H1 (cell line): ENCODE measurements around the gene TBC1D24. TPM values are rescaled to one million over a fixed set of nuclear protein-coding genes. Genes with fewer than 3 reads are reported as not detected.

Experiments used
- CTCF ChIA-PET: fragments of 300-600 bp; sonication (Branson Sonifier 250); formaldehyde crosslinking; loops from one replicate; lab custom pipeline; 2021; ENCODE audit not compliant: partially characterized antibody; lab: Charles Lee
- POLR2A ChIA-PET: fragments of 300-600 bp; sonication (Branson Sonifier 250); formaldehyde crosslinking; loops from one replicate; lab custom pipeline; 2021; ENCODE audit warnings: inconsistent platforms; ENCODE audit not compliant: partially characterized antibody; lab: Charles Lee
- DNase-seq, 2 experiments: peaks; one replicate each; pipeline versions ENCODE4 v3.0.0 to v3.0.0-alpha.2; 2010 to 2022; ENCODE audit warnings: low spot score in 2 of 2, low read depth in 1 of 2, mixed read lengths in 1 of 2
- FAIRE-seq: peaks from 2 replicates; lab custom pipeline; 2011; peaks lifted over from hg19 to GRCh38; lab: Jason Lieb, UNC
- H2AFZ ChIP-seq: 2 replicates; pipeline ENCODE4 v1.8.1; 2012; ENCODE audit warnings: low read length, inconsistent platforms
- H2AK5ac ChIP-seq: 2 replicates; pipeline ENCODE4 v1.6.1; 2013; ENCODE audit warnings: low read depth, low read length
- H2BK120ac ChIP-seq: replicated peaks from 2 replicates; pipeline ENCODE3; 2013; ENCODE audit warnings: low read depth, low read length, inconsistent platforms
- H2BK12ac ChIP-seq: 2 replicates; pipeline ENCODE4 v1.6.1; 2013; ENCODE audit warnings: low read depth, low read length
- H2BK15ac ChIP-seq: 2 replicates; pipeline ENCODE4 v1.6.1; 2013; ENCODE audit warnings: low read length
- H2BK20ac ChIP-seq: 2 replicates; pipeline ENCODE4 v1.6.1; 2013; ENCODE audit warnings: low read length
- H2BK5ac ChIP-seq: 2 replicates; pipeline ENCODE4 v1.6.1; 2013; ENCODE audit warnings: low read depth, low read length
- H3K14ac ChIP-seq: 2 replicates; pipeline ENCODE4 v1.6.1; 2013; ENCODE audit warnings: inconsistent platforms; ENCODE audit not compliant: insufficient read length
- H3K18ac ChIP-seq: 2 replicates; pipeline ENCODE4 v1.6.1; 2013; ENCODE audit warnings: low read length; ENCODE audit errors: extremely low read depth
- H3K23ac ChIP-seq: 2 replicates; pipeline ENCODE4 v1.6.1; 2013; ENCODE audit warnings: inconsistent platforms; ENCODE audit not compliant: insufficient read length
- H3K23me2 ChIP-seq: 2 replicates; pipeline ENCODE4 v1.6.1; 2013; ENCODE audit warnings: low read depth, low read length
- H3K27ac ChIP-seq: 2 replicates; pipeline ENCODE4 v1.6.1; 2011; ENCODE audit warnings: low read depth, low read length, inconsistent platforms
- H3K27me3 ChIP-seq, 4 experiments: replicated peaks in 1 of 4; 1 replicate in 1 of 4; 2 replicates in 3 of 4; pipeline versions ENCODE4 v1.6.1 to v1.8.1; 2011 to 2013; ENCODE audit warnings: low read length in 3 of 4, mild to moderate bottlenecking in 3 of 4, inconsistent platforms in 2 of 4, mixed read lengths in 2 of 4, moderate library complexity in 1 of 4; ENCODE audit not compliant: control insufficient read depth in 3 of 4, insufficient read depth in 3 of 4; ENCODE audit errors: extremely low read depth in 1 of 4
- H3K36me3 ChIP-seq, 4 experiments: 2 replicates each; pipeline versions ENCODE4 v1.6.1 to v1.8.1; 2011 to 2013; ENCODE audit warnings: mild to moderate bottlenecking in 4 of 4, low read length in 3 of 4, moderate library complexity in 2 of 4, control low read depth in 1 of 4, inconsistent platforms in 1 of 4; ENCODE audit not compliant: insufficient read depth in 4 of 4, control insufficient read depth in 2 of 4
- H3K4ac ChIP-seq: replicated peaks from 2 replicates; pipeline ENCODE3; 2013; ENCODE audit warnings: low read length, low read depth, mixed read lengths, inconsistent platforms; ENCODE audit not compliant: insufficient read length
- H3K4me1 ChIP-seq, 4 experiments: replicated peaks in 1 of 4; 1 replicate in 1 of 4; 2 replicates in 3 of 4; pipeline versions ENCODE4 v1.6.1 to v1.8.1; 2011 to 2013; ENCODE audit warnings: low read length in 3 of 4, inconsistent platforms in 2 of 4, mixed read lengths in 1 of 4; ENCODE audit not compliant: insufficient read depth in 4 of 4, control insufficient read depth in 3 of 4
- H3K4me2 ChIP-seq, 2 experiments: 2 replicates each; pipeline versions ENCODE4 v1.6.1 to v1.8.1; 2011 to 2013; ENCODE audit warnings: low read depth in 2 of 2, low read length in 2 of 2, control low read depth in 1 of 2, inconsistent platforms in 1 of 2, mild to moderate bottlenecking in 1 of 2; ENCODE audit not compliant: insufficient read depth in 1 of 2
- H3K4me3 ChIP-seq, 4 experiments: fragments of 200-600, 300-600 bp in 1 of 4; sonication (generic), shearing (Covaris generic), sonication (Bioruptor Twin) in 1 of 4; 2 replicates each; pipeline versions ENCODE4 v1.5.1 to v1.8.1; 2011 to 2016; ENCODE audit warnings: low read length in 4 of 4, low read depth in 3 of 4, control low read depth in 2 of 4, inconsistent platforms in 2 of 4, mild to moderate bottlenecking in 2 of 4, mixed read lengths in 1 of 4, moderate library complexity in 1 of 4; ENCODE audit not compliant: insufficient read depth in 2 of 4; ENCODE audit errors: extremely low read depth in 1 of 4
- H3K56ac ChIP-seq: replicated peaks from 2 replicates; pipeline ENCODE3; 2013; ENCODE audit warnings: low read depth, mild to moderate bottlenecking, mixed read lengths, low read length, inconsistent platforms; ENCODE audit not compliant: insufficient read length
- H3K79me1 ChIP-seq: 2 replicates; pipeline ENCODE4 v1.6.1; 2013; ENCODE audit warnings: low read depth, low read length, control low read depth
- H3K79me2 ChIP-seq, 2 experiments: 2 replicates each; pipeline versions ENCODE4 v1.6.1 to v1.8.1; 2012 to 2013; ENCODE audit warnings: low read length in 2 of 2, mild to moderate bottlenecking in 2 of 2, inconsistent platforms in 1 of 2; ENCODE audit not compliant: insufficient read depth in 2 of 2, control insufficient read depth in 1 of 2
- H3K9ac ChIP-seq, 4 experiments: replicated peaks in 1 of 4; 1 replicate in 1 of 4; 2 replicates in 3 of 4; pipeline versions ENCODE4 v1.6.1 to v1.8.1; 2011 to 2013; ENCODE audit warnings: low read depth in 3 of 4, low read length in 3 of 4, control low read depth in 2 of 4, mild to moderate bottlenecking in 2 of 4, moderate library complexity in 2 of 4, inconsistent platforms in 1 of 4; ENCODE audit errors: extremely low read depth in 1 of 4
- H3K9me3 ChIP-seq, 2 experiments: 2 replicates each; pipeline versions ENCODE4 v1.6.1 to v1.8.1; 2012 to 2013; ENCODE audit warnings: mild to moderate bottlenecking in 2 of 2, moderate library complexity in 2 of 2, control low read depth in 1 of 2, inconsistent platforms in 1 of 2, low read depth in 1 of 2, low read length in 1 of 2, mixed read lengths in 1 of 2; ENCODE audit not compliant: insufficient read depth in 2 of 2
- H4K20me1 ChIP-seq, 2 experiments: replicated peaks in 1 of 2; 2 replicates each; pipeline versions ENCODE3 to v1.8.1; 2011 to 2013; ENCODE audit warnings: inconsistent platforms in 2 of 2, low read length in 2 of 2, mild to moderate bottlenecking in 1 of 2; ENCODE audit not compliant: insufficient read depth in 2 of 2, control insufficient read depth in 1 of 2
- H4K5ac ChIP-seq: 2 replicates; pipeline ENCODE4 v1.6.1; 2013; ENCODE audit warnings: low read length, low read depth, mixed read lengths, inconsistent platforms; ENCODE audit not compliant: insufficient read length
- H4K8ac ChIP-seq: 2 replicates; pipeline ENCODE4 v1.8.0; 2013; ENCODE audit warnings: mild to moderate bottlenecking, moderate library complexity, low read length, inconsistent platforms; ENCODE audit not compliant: insufficient read depth; ENCODE audit errors: extremely low read depth
- H4K91ac ChIP-seq: replicated peaks from 2 replicates; pipeline ENCODE3; 2013; ENCODE audit warnings: low read length, mixed read lengths, inconsistent platforms; ENCODE audit not compliant: insufficient read length
- BACH1 ChIP-seq: IDR thresholded peaks from 2 replicates; pipeline ENCODE4 v1.6.1; 2012; ENCODE audit warnings: low read length, improper control_type of control experiment
- EGR1 ChIP-seq: IDR thresholded peaks from 2 replicates; pipeline ENCODE4 v1.6.1; 2011; ENCODE audit warnings: low read depth, low read length, borderline replicate concordance
- HDAC2 ChIP-seq, 2 experiments: fragments of 300-600 bp in 1 of 2; sonication (generic) in 1 of 2; IDR thresholded peaks; 2 replicates each; pipeline ENCODE4 v1.6.1; 2011 to 2012; ENCODE audit warnings: low read depth in 2 of 2, low read length in 2 of 2, mild to moderate bottlenecking in 2 of 2, moderate library complexity in 2 of 2, borderline replicate concordance in 1 of 2, inconsistent platforms in 1 of 2
- KDM1A ChIP-seq: fragments of 200-600, 300-600 bp; sonication (generic); IDR thresholded peaks from 2 replicates; pipeline ENCODE4 v1.7.1; 2016; ENCODE audit warnings: mild to moderate bottlenecking, low read length, borderline replicate concordance
- MAX ChIP-seq: IDR thresholded peaks from 2 replicates; pipeline ENCODE4 v1.6.1; 2012; ENCODE audit warnings: inconsistent platforms
- NANOG ChIP-seq: IDR thresholded peaks from 2 replicates; pipeline ENCODE4 v1.6.1; 2011; ENCODE audit warnings: low read length, low read depth, mild to moderate bottlenecking, inconsistent platforms; ENCODE audit not compliant: insufficient read depth, poor library complexity, severe bottlenecking
- PHF8 ChIP-seq: fragments of 200-600 bp; sonication (generic); conservative IDR thresholded peaks from 2 replicates; pipeline ENCODE4 v1.7.1; 2012; ENCODE audit warnings: low read depth, mild to moderate bottlenecking, inconsistent platforms, low read length, moderate library complexity
- POU5F1 ChIP-seq: IDR thresholded peaks from 2 replicates; pipeline ENCODE4 v1.6.1; 2011; ENCODE audit warnings: low read depth, mild to moderate bottlenecking, low read length, moderate library complexity
- RNF2 ChIP-seq: fragments of 200-900, 300-1000 bp; sonication (generic); IDR thresholded peaks from 2 replicates; pipeline ENCODE4 v1.7.1; 2016; ENCODE audit warnings: borderline replicate concordance, low read depth, mild to moderate bottlenecking, antibody characterized with exemption, low read length; ENCODE audit not compliant: poor library complexity, severe bottlenecking; ENCODE audit errors: missing control alignments
- RXRA ChIP-seq: IDR thresholded peaks from 2 replicates; pipeline ENCODE4 v1.6.1; 2011; ENCODE audit warnings: low read depth, mild to moderate bottlenecking, low read length, moderate library complexity; ENCODE audit not compliant: insufficient read depth
- SP1 ChIP-seq: IDR thresholded peaks from 2 replicates; pipeline ENCODE4 v1.6.1; 2011; ENCODE audit warnings: low read depth, low read length
- SUZ12 ChIP-seq: fragments of 200-600 bp; sonication (generic); IDR thresholded peaks from 2 replicates; pipeline ENCODE4 v1.6.1; 2012; ENCODE audit warnings: mild to moderate bottlenecking, inconsistent platforms, low read length, moderate library complexity, mixed read lengths
- TAF7 ChIP-seq: optimal IDR thresholded peaks from 2 replicates; pipeline ENCODE3; 2011; ENCODE audit warnings: low read depth, mild to moderate bottlenecking, inconsistent platforms, low read length, moderate library complexity, borderline replicate concordance
- WGBS, 2 experiments: shearing (Covaris generic) in 1 of 2; methylation state at CpG; one replicate each; pipeline versions ENCODE4 v1.1.6 to v1.1.7; 2013 to 2015; ENCODE audit warnings: low lambda C conversion rate in 2 of 2, mixed read lengths in 2 of 2, inconsistent platforms in 1 of 2, low coverage in 1 of 2, missing lambda C conversion rate in 1 of 2; ENCODE audit not compliant: insufficient replicate concordance in 2 of 2, insufficient coverage in 1 of 2, insufficient read length in 1 of 2; ENCODE audit errors: extremely low coverage in 1 of 2, missing lambda C conversion rate in 1 of 2; 5-methylcytosine and 5-hydroxymethylcytosine counted together
- polyA plus RNA-seq, 7 experiments: library from polyadenylated mRNA; depleted of rRNA in 3 of 7; stranded (reverse) in 5 of 7; unstranded in 2 of 7; fragments of >200 nt in 5 of 7; fragments of 200-250 nt in 2 of 7; gene quantifications; 1 replicate in 5 of 7; 2 replicates in 1 of 7; 4 replicates in 1 of 7; pipeline versions ENCODE4 v1.2.1 to v1.2.3, GENCODE V29; 2011 to 2013; ENCODE audit warnings: missing spikeins in 2 of 7, mixed read lengths in 2 of 7
- total RNA-seq: library from RNA; stranded (reverse); fragmentation: NEBNext Ultra II Directional; extraction: Animal tissue kit (Norgen Biotek cat#: 25700); gene quantifications from 2 replicates; pipeline ENCODE4 v1.2.1, GENCODE V29; 2021

Gene TBC1D24
- total and polyA plus RNA-seq, 2 of the 8 experiments (the other 6 are each of a cell fraction or from before 2014, with no cell fraction given), result 8.7 to 21.5 TPM

- CTCF ChIA-PET, result interaction anchor here (0.6 to 1.4 kb wide), 3 partner anchors 15 to 29 kb away, joined by 3 to 4 read pairs (median 3); partner anchors contain the start of gene TEDC2
- FAIRE-seq, result no peak
- WGBS, 2 experiments, result 90% methylated on average over 9 of the region's 9 CpGs; no CpG with 5 or more reads in 1 of the 2 experiments
- TF ChIP-seq RXRA (no peak), PHF8 (no peak), RNF2 (no peak), POU5F1 (no peak), KDM1A (no peak), EGR1 (no peak), MAX (no peak), BACH1 (no peak), SP1 (no peak), NANOG (no peak), TAF7 (no peak), HDAC2 (IDR thresholded peaks at IDR 0.05; ENCODE audit: borderline replicate concordance in 1 of 2, low read depth in 2 of 2, low read length in 2 of 2) (no peak), SUZ12 (no peak)
Measured at GRCh38 chr16:2436110-2436509, 38.8 kb upstream of the TBC1D24 start.

More at GRCh38 chr16:2436110-2436509, 38.8 kb upstream of the TBC1D24 start:
- 0 out of 2 replicates have a peak, but pooled peaks cover 5% of the 10 kb centered on the region for H3K79me1 ChIP-seq
- no peak overlapping the region for H3K14ac ChIP-seq
- no peaks in the 10 kb centered on the region for H3K27me3 ChIP-seq
- H3K36me3 ChIP-seq, result peaks cover 33 to 76% (median 62%) of the 10 kb centered on the region in 4 experiments
- no peak overlapping the region for H3K4me2 ChIP-seq
- no peak overlapping the region for H2BK15ac ChIP-seq
- H2AK5ac ChIP-seq, result no peak overlapping the region
- no peak overlapping the region for H3K4ac ChIP-seq
- H2BK5ac ChIP-seq, result no peak overlapping the region
- H3K23me2 ChIP-seq, result no peaks in the 10 kb centered on the region
- DNase-seq, result no peak
- H3K23ac ChIP-seq, result no peak overlapping the region
- no peak overlapping the region for H2BK12ac ChIP-seq
- H3K56ac ChIP-seq, result no peak overlapping the region
- no peaks in the 10 kb centered on the region for H3K9me3 ChIP-seq
- H3K9ac ChIP-seq, result no peak overlapping the region
- H3K4me3 ChIP-seq, result no peak overlapping the region
- no peak overlapping the region for H4K8ac ChIP-seq
- no peak overlapping the region for H2BK20ac ChIP-seq
- H2BK120ac ChIP-seq, result no peak overlapping the region
- no peak overlapping the region for H3K27ac ChIP-seq
- H3K4me1 ChIP-seq, result no peaks in the 10 kb centered on the region
- no peak overlapping the region for H2AFZ ChIP-seq
- peaks cover 6 to 10% of the 10 kb centered on the region in 2 experiments for H4K20me1 ChIP-seq
- H3K79me2 ChIP-seq, result peaks cover 0 to under 1% of the 10 kb centered on the region in 2 experiments; a peak in 2 of 4 replicates
- H3K18ac ChIP-seq, result no peak overlapping the region
- H4K5ac ChIP-seq, result no peak overlapping the region
- POLR2A ChIA-PET, result interaction anchor here (1.1 to 1.2 kb wide), 2 partner anchors 10 to 12 kb away, joined by 3 to 7 read pairs; no protein-coding TSS in a partner anchor
- no peak overlapping the region for H4K91ac ChIP-seq
